DMS114 treated with DMSO at 0.1 percent for 48 hours (cell line): ENCODE measurements around the gene TPD52L1.

Experiments
- DNase-seq: peaks from one replicate; lab custom pipeline; 2025; ENCODE audit not compliant: unreplicated experiment; lab: John Stamatoyannopoulos, UW

Gene TPD52L1

DNA sequence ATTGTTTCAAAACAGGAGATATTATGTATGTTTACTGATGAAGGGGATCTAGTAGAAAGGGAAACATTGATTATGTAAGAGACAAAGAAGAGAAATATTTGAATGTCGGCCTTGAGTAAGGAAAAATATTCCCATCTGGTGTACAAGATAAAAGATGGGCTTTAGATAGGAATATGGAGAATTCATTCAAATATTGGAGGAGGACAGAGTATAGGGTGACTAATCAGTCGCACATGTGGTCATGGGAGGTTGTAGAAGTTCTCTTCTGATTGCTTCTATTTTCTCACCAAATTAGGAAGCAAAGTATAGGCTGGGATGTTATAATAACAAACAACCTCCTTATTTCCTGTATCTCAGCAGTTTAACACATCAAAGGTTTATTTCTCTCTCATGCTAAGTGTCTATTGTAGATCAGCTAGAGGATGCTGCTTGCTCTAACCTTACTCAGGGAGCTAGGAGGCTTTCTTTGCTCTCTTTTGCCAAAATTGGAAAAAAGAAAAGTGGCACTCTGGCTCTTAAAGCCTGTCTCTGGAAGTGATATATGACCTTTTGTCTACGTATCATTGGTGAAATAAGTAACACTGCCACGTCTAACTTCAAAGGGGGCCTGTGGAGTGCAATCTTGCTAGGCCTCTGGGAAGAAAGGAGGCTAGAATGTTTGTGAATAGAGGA, 149.4 kb downstream of the TPD52L1 start:
- DNase-seq: no peak

DNA sequence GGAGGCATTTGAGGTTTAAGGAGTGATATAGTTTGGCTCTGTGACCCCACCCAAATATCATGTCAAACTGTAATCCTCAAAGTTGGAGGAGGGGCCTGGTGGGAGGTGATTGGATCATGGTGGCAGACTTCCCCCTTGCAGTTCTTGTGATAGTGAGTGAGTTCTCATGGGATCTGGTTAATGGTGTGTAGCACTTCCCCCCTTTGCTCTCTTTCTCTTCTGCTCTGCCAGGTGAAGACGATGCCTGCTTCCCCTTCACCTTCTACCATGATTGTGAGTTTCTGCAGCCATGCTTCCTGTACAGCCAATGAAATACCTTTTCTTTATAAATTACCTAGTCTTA, 149.9 kb downstream of the TPD52L1 start:
- no peak for DNase-seq

- no peak for DNase-seq
Measured at GRCh38 chr6:125304970-125305660, 151.5 kb downstream of the TPD52L1 start.

DNA sequence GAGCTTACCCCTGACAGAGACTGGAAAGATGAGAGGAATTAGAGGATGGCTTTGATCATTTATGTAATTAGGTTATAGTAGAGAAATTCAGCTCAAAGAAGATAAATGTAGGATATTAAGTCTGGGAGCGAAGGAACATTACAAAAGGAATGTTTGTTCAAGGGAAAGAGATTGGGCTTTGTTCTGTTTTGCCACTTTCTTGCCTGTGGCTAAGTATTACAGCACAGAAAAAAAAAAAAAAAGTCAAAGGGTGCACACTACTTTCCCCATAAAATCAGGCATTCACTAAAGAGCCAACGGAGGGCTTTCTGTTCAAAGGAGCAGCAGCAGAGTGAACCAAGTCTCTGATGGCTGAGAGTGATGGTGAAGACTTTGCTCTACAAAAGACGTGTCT, 153.2 kb downstream of the TPD52L1 start:
- DNase-seq: no peak

- DNase-seq: no peak
Measured at GRCh38 chr6:125307150-125307838, 153.7 kb downstream of the TPD52L1 start.

- no peak for DNase-seq
Measured at GRCh38 chr6:125307964-125308615, 154.5 kb downstream of the TPD52L1 start.

GRCh38 chr6:125310994-125311649, 157.5 kb downstream of the TPD52L1 start:
- peak; percentile 62 for DNase-seq

GRCh38 chr6:125312478-125312877, 158.9 kb downstream of the TPD52L1 start:
- DNase-seq: no peak

DNA sequence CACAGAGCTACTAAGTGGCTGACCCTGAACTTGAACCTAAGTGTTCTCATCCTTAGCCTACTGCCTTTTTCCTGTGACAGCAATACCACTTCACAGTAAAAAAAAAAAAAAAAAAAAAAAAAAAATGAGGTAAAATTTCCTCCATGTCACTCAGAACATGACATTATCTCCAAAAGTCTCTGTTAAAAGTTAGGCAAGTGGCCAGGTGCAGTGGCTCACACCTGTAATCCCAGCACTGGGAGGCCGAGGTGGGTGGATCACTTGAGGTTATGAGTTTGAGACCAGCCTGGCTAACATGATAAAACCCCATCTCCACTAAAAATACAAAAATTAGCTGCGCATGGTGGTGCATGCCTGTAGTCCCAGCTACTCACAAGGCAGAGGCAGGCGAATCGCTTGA, 159.4 kb downstream of the TPD52L1 start:
- no peak for DNase-seq
